Measurements from ENCODE around the gene CRISP2. TPM values are rescaled to one million over a fixed set of nuclear protein-coding genes. Genes with fewer than 3 reads are reported as not detected.
"Not testable (repeated sequence)": the region's sequence is repeated elsewhere in the genome, so short reads cannot be mapped to it uniquely, and the experiment has no call there.

Gene CRISP2, protein sequence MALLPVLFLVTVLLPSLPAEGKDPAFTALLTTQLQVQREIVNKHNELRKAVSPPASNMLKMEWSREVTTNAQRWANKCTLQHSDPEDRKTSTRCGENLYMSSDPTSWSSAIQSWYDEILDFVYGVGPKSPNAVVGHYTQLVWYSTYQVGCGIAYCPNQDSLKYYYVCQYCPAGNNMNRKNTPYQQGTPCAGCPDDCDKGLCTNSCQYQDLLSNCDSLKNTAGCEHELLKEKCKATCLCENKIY
- not detected for total RNA-seq
- polyA plus RNA-seq: not detected

DNA sequence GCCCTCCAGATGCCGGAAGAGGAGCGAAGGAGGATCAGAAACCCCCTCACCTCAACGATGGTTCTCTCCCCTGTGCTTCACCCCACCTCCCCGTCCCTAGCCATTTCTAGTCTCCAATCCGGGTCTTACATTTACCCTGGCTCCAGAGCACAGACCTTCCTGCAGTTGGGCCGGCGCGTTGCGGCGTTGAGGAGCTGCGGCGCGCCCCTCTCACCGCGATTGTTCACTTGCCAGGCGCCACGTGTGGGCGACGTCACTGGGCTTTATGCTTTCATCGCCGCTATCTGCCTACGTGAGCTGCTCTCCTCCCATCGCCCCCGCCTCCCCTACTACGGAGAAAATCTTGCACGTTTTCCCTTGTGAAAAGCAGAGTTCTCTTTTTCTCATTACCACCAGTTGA lies at the start of gene CRISP2:
Gene CRISP2 (minus strand): TSS at position 198 of the 400 bp plus-strand sequence. CDS start 4,347 bp downstream, outside the sequence.
- Histone ChIP-seq H3K27ac (ENCODE audit: low read depth) (no peak within 1 kb of the TSS), H3K4me3 (ENCODE audit: low read depth, low read length) (no peak within 1 kb of the TSS), H3K36me3 (ENCODE audit: insufficient read depth) (no peaks in the 10 kb centered on the region), H3K4me1 (ENCODE audit: insufficient read depth) (no peaks in the 10 kb centered on the region)
- 31% methylated on average over 26 of the region's 26 CpGs for WGBS
- no peak for DNase-seq (ENCODE audit: extremely low spot score)

DNA sequence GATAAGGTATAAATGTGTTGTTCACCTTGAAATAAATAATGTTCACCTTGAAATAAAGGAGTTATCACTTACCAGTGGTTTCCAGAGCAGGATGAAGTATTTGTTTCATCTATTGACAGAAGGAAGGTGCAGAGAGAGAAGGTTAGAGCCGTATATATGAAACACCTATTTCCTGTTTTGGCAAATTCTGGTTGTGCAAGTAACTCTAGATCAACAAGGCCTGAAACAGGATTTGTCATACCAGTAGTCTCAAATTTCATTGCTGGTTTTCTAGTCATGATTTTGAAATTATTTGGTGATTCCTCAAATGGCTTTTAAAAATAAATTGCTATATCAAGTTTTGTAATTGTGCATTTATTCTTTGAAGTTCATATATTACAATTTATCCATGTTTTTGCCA lies 30.9 kb upstream of the CRISP2 start, which contains the start of gene CRISP3:
Gene CRISP3 (minus strand): TSS at position 130 of the 400 bp plus-strand sequence. CDS start 21 bp downstream, at position 109.
- H3K4me3 ChIP-seq (ENCODE audit: low read depth, low read length): no peak within 1 kb of the TSS
- H3K4me1 ChIP-seq (ENCODE audit: insufficient read depth): no peaks in the 10 kb centered on the region
- no peak within 1 kb of the TSS for H3K27ac ChIP-seq (ENCODE audit: low read depth)
- DNase-seq (ENCODE audit: extremely low spot score): no peak
- WGBS: 24% methylated on average over 1 of the region's 1 CpG
- H3K36me3 ChIP-seq (ENCODE audit: insufficient read depth): no peaks in the 10 kb centered on the region

DNA sequence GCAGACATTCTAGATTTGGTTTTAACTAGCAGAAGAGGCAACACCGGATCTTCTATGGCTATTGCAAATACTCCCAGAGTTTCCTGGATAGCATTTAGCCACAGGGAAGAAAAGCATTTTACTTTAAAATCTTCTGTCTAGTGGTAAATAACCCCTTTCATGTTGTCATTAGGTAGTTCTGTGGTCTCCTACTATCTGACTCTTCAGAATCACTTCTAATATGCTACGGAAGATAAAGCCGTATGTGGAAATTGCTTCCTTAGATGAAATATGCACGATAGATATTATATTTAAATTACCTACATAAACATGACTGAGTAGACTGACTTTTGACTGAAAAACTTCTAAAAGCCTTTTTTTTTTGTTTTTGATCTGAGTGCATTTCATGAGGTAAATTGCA lies 30.1 kb upstream of the CRISP2 start:
- Histone ChIP-seq H3K4me3 (ENCODE audit: low read depth, low read length) (no peak overlapping the region), H3K27ac (ENCODE audit: low read depth) (no peak overlapping the region), H3K4me1 (ENCODE audit: insufficient read depth) (no peaks in the 10 kb centered on the region), H3K36me3 (ENCODE audit: insufficient read depth) (no peaks in the 10 kb centered on the region)
- WGBS: 75% methylated on average over 4 of the region's 4 CpGs
- DNase-seq (ENCODE audit: extremely low spot score): no peak

GRCh38 chr6:49739423-49739822 lies 26.1 kb upstream of the CRISP2 start:
- Histone ChIP-seq H3K36me3 (ENCODE audit: insufficient read depth) (no peaks in the 10 kb centered on the region), H3K4me1 (ENCODE audit: insufficient read depth) (no peaks in the 10 kb centered on the region), H3K4me3 (ENCODE audit: low read depth, low read length) (no peak overlapping the region), H3K27ac (ENCODE audit: low read depth) (no peak overlapping the region)
- no peak for DNase-seq (ENCODE audit: extremely low spot score)
- whole genome bisulfite sequencing: 84% methylated on average over 2 of the region's 2 CpGs

DNA sequence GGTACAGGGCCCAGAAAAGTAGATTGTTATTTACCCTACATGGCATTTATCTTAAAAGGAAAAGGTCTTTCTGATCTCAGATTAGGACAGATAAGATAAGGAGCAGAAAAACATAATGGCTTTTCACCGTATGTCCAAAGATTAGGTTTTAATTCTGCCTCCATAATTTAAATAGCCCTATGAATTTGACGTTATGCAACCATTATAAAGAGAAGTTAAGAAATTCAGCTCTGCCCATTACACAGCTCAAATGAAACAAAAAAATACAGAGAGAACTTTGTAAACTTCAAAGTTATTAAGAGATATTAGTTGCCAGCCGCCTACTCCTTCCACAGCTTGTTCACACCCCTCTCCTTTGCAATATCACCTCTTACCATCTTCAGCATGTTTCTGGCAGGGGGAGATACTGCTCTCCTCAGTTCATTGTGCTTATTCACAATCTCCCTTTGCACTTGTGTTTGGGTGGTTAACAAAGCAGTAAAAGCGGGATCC lies 22.7 kb upstream of the CRISP2 start:
- H3K27ac ChIP-seq (ENCODE audit: low read depth): no peak overlapping the region
- H3K36me3 ChIP-seq (ENCODE audit: insufficient read depth): no peaks in the 10 kb centered on the region
- no peak overlapping the region for H3K4me3 ChIP-seq (ENCODE audit: low read depth, low read length)
- 32% methylated on average over 4 of the region's 4 CpGs for WGBS
- no peak for DNase-seq (ENCODE audit: extremely low spot score)
- no peaks in the 10 kb centered on the region for H3K4me1 ChIP-seq (ENCODE audit: insufficient read depth)

DNA sequence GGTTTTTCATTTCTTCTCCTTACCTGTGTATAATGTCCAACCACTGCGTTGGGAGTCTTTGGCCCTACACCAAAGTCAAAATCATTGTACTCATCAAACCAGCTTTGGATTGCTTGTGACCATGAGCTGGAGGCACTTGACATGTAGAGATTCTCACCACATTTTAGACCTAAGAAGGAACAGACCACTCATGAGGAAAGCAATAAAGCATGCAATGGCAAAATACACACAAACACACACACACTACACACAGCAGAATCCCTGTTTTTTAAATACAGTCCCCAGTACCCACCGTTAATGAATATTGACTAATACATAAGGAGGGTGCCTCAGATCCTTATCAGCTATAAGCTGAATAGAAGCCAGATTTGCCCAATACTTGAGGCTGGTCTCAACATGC lies 20.3 kb upstream of the CRISP2 start:
- Histone ChIP-seq H3K36me3 (ENCODE audit: insufficient read depth) (no peaks in the 10 kb centered on the region), H3K4me3 (ENCODE audit: low read depth, low read length) (no peak overlapping the region), H3K4me1 (ENCODE audit: insufficient read depth) (no peaks in the 10 kb centered on the region), H3K27ac (ENCODE audit: low read depth) (no peak overlapping the region)
- 20% methylated on average over 2 of the region's 2 CpGs for WGBS
- no peak for DNase-seq (ENCODE audit: extremely low spot score)

DNA sequence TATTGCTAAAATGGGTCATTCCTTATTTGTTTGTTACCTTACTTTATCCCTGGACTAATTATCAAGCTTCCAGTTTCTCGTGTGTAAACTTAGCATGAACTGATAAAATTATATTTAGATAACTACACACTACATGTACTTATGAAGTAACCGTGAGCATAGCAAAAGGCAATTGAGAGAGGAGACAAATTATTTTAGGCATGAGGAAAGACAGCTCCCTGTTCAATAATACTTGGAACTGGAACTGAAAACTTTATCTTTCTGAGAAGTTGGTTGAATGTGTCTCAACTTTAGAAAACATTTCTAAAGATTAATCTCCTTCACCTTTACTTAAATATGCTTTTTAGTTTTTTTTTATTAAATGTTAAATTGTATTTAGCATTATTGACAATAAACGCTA lies 19.4 kb upstream of the CRISP2 start:
- 81% methylated on average over 3 of the region's 3 CpGs for WGBS
- DNase-seq (ENCODE audit: extremely low spot score): no peak
- Histone ChIP-seq H3K4me3 (ENCODE audit: low read depth, low read length) (no peak overlapping the region), H3K36me3 (ENCODE audit: insufficient read depth) (no peaks in the 10 kb centered on the region), H3K4me1 (ENCODE audit: insufficient read depth) (no peaks in the 10 kb centered on the region), H3K27ac (ENCODE audit: low read depth) (no peak overlapping the region)

GRCh38 chr6:49730251-49730650 lies 16.9 kb upstream of the CRISP2 start:
- no peak overlapping the region for H3K4me3 ChIP-seq (ENCODE audit: low read depth, low read length)
- no peaks in the 10 kb centered on the region for H3K36me3 ChIP-seq (ENCODE audit: insufficient read depth)
- no peak for DNase-seq (ENCODE audit: extremely low spot score)

GRCh38 chr6:49723917-49724316 lies 10.6 kb upstream of the CRISP2 start:
- not testable (repeated sequence) for H3K4me3 ChIP-seq (ENCODE audit: low read depth, low read length); H3K36me3 ChIP-seq (ENCODE audit: insufficient read depth); DNase-seq (ENCODE audit: extremely low spot score); H3K27ac ChIP-seq (ENCODE audit: low read depth); H3K4me1 ChIP-seq (ENCODE audit: insufficient read depth)
- WGBS: 60% methylated on average over 4 of the region's 4 CpGs

More at GRCh38 chr6:49730251-49730650, 16.9 kb upstream of the CRISP2 start:
- Histone ChIP-seq H3K27ac (ENCODE audit: low read depth) (no peak overlapping the region), H3K4me1 (ENCODE audit: insufficient read depth) (no peaks in the 10 kb centered on the region)

- H3K4me3 ChIP-seq (ENCODE audit: low read depth, low read length): no peak overlapping the region
- H3K36me3 ChIP-seq (ENCODE audit: insufficient read depth): no peaks in the 10 kb centered on the region
- H3K4me1 ChIP-seq (ENCODE audit: insufficient read depth): no peaks in the 10 kb centered on the region
- WGBS: 78% methylated on average over 2 of the region's 2 CpGs
- H3K27ac ChIP-seq (ENCODE audit: low read depth): no peak overlapping the region
- no peak for DNase-seq (ENCODE audit: extremely low spot score)
Observed at GRCh38 chr6:49721297-49721696, 8.0 kb upstream of the CRISP2 start.

GRCh38 chr6:49720372-49720771 lies 7.0 kb upstream of the CRISP2 start:
- no peak overlapping the region for H3K4me3 ChIP-seq (ENCODE audit: low read depth, low read length)
- no peak for DNase-seq (ENCODE audit: extremely low spot score)
- no peaks in the 10 kb centered on the region for H3K36me3 ChIP-seq (ENCODE audit: insufficient read depth)
- WGBS: 86% methylated on average over 7 of the region's 7 CpGs
- no peaks in the 10 kb centered on the region for H3K4me1 ChIP-seq (ENCODE audit: insufficient read depth)
- no peak overlapping the region for H3K27ac ChIP-seq (ENCODE audit: low read depth)

DNA sequence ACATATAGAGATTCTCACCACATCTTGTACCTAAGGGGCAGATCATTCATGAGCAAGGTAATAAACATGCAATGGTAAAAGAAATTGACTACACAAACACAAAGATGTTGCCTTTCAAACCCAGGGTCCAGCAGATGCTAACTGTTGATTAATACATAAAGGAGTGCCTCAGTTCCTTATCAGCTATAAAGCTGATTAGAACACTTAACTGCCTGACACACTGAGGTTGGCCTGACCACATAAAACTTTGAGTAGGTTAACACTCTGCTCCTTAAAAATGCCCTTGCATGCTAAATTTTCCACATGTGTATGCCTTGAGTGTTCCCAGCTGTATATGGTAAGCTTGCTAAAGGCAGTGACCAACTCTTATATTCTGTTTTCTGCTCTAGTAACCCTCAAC lies 14.9 kb downstream of the CRISP2 start:
- no peak overlapping the region for H3K27ac ChIP-seq (ENCODE audit: low read depth)
- DNase-seq (ENCODE audit: extremely low spot score): no peak
- no peak overlapping the region for H3K4me3 ChIP-seq (ENCODE audit: low read depth, low read length)
- H3K36me3 ChIP-seq (ENCODE audit: insufficient read depth): no peaks in the 10 kb centered on the region
- H3K4me1 ChIP-seq (ENCODE audit: insufficient read depth): no peaks in the 10 kb centered on the region

GRCh38 chr6:49693512-49693911 lies 19.8 kb downstream of the CRISP2 start:
- H3K4me1 ChIP-seq (ENCODE audit: insufficient read depth): no peaks in the 10 kb centered on the region
- no peak overlapping the region for H3K27ac ChIP-seq (ENCODE audit: low read depth)
- no peak overlapping the region for H3K4me3 ChIP-seq (ENCODE audit: low read depth, low read length)
- no peak for DNase-seq (ENCODE audit: extremely low spot score)
- 41% methylated on average over 1 of the region's 1 CpG for WGBS
- no peaks in the 10 kb centered on the region for H3K36me3 ChIP-seq (ENCODE audit: insufficient read depth)

GRCh38 chr6:49692534-49692933 lies 20.8 kb downstream of the CRISP2 start:
- Histone ChIP-seq H3K27ac (ENCODE audit: low read depth) (no peak overlapping the region), H3K4me1 (ENCODE audit: insufficient read depth) (no peaks in the 10 kb centered on the region), H3K36me3 (ENCODE audit: insufficient read depth) (no peaks in the 10 kb centered on the region), H3K4me3 (ENCODE audit: low read depth, low read length) (no peak overlapping the region)
- 74% methylated on average over 2 of the region's 2 CpGs for WGBS
- no peak for DNase-seq (ENCODE audit: extremely low spot score)

Measured in urinary bladder (tissue), 4 donors.